Ammon's horn (tissue), 1 donor: Measurements from ENCODE around the gene ERFE.
A peak's percentile ranks its signal among the peaks of the same experiment; 100 is the strongest.

Source experiments
- DNase-seq: peaks from one replicate; pipeline ENCODE4 v3.0.0-alpha.2; 2016; ENCODE audit warnings: low spot score

The ERFE gene

DNA sequence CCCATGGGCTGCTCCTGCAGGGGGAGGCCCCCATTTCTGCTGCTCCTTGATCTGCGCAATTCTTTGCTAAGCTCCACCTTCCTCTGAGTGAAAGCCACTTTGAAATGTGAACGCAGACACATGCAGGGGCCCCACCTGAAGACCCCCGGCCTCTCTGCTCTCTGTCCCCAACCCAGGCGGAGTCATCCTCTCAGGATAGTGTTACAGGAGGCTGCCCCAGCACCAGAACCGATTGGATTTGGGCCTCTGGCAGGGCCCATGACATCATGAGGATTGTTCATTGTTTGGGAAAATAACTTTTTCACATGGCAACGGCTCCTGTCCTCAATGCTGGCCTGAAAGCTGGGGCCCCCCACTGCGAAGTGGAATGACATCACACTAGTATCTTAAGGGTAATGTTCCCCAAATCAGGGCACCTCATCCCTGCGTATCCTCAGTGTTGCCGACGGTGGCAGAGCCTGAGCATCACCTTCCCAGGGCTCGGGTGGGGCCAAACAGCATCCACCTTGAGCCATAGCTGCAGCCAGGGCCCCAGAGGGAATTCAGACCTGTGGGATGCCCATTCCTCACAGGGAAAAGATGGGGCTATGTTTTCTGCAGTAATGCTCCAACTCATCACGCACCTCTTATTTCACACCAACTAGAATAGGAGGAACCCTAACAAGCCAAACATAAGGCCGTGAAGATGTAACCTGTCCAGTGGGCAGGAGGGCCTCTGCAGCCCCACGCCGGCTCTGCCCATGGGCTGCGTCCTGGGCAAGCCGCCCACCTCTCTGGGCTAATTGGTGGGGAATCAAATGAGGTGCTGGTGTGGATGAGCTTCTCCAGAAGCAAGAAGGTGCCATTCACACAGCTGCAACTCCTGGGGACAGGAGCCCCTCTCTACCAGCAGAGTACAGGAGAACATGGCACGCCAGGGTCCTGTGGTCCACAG is 2.7 kb upstream of the ERFE start:
- DNase-seq, result no peak

- DNase-seq, result no peak
These were observed 1.2 kb upstream of the ERFE start for GRCh38 chr2:238157506-238158017.

GRCh38 chr2:238158018-238158508 is 707 bp upstream of the ERFE start:
- DNase-seq, result no peak

GRCh38 chr2:238159071-238159539 is 335 bp downstream of the ERFE start:
- DNase-seq, result no peak

GRCh38 chr2:238159661-238160205 is 963 bp downstream of the ERFE start:
- no peak for DNase-seq

DNA sequence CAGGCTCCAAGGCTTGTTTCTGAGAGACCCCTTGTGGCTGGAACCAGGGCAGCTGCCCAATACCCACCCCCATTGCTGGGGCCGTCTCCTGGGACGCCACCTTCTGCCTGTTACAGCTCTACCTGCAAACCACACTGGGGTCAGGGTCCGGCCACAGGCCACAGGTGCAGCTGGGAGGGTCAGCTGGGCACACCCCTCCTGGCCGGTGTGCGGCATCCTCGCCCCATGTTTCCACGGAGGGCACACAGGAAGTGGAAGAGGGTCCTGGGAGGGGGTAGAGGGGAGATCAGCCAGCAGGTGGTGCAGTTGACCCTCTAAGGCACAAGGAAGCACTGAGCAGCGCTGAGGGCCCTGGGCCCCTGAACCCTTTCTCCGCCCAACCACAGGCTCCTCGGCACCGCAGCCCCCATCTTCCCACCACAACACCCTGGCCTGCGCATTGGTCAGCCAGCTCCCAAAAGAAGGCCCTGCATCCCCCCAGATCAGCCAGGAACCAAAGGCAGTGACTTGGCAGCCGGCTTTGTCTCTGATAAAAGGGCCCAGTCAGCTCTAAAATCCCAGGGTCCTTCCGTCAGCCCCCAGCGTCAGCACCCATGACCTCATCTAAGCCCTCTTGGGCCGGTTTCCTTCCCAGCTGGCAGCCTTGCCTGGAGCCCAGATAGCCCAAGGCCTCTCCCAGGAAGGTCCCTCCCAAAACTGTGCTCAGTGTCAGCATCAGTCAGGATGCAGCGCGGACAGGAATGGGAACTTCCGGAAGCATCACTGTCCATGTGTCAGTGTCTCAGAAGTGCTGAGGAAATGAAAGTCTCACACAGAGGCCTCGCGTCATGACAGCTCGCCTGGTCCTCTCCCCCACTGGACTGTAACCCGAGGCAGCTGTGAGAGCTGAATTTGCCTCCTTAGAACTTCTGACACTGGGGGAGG is 1.7 kb downstream of the ERFE start:
- DNase-seq, result peak; percentile 38

DNA sequence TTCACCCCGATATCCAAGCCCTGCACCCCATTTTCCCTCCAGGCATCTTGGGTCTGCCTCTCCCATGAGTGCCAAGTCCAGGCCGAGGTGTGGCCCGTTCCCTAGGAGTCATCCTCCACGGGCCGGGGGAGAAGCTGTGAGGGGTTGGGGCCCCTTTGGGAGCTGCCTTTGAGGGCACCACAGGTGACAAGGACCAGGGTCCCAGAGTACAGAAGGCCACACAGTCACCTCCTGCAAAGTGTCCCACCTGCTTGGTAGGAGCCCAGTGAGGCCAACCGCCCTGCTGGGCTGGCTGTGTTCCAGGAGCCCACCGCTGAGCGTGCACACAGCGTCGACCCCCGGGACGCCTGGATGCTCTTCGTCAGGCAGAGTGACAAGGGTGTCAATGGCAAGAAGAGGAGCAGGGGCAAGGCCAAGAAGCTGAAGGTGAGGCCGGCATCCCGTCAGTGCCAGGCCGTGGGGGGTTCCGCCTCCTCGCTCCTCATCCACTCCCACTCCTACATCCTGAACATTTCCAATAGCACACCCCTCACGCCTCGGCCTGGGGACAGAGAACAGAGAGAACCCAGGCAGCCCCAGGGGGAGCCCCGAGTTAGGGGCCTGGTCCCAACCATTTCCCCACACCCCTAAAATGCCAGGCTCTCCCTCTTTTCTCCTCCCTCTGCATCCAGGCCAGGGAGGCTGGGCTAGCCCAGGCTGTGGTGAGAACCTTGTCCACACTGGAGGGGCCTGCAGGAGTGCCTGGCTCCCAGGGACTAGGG is 2.7 kb downstream of the ERFE start:
- no peak for DNase-seq

- no peak for DNase-seq
These were observed 3.6 kb downstream of the ERFE start for GRCh38 chr2:238162251-238162845.

- no peak for DNase-seq
These were observed 4.2 kb downstream of the ERFE start for GRCh38 chr2:238162846-238163441.

DNA sequence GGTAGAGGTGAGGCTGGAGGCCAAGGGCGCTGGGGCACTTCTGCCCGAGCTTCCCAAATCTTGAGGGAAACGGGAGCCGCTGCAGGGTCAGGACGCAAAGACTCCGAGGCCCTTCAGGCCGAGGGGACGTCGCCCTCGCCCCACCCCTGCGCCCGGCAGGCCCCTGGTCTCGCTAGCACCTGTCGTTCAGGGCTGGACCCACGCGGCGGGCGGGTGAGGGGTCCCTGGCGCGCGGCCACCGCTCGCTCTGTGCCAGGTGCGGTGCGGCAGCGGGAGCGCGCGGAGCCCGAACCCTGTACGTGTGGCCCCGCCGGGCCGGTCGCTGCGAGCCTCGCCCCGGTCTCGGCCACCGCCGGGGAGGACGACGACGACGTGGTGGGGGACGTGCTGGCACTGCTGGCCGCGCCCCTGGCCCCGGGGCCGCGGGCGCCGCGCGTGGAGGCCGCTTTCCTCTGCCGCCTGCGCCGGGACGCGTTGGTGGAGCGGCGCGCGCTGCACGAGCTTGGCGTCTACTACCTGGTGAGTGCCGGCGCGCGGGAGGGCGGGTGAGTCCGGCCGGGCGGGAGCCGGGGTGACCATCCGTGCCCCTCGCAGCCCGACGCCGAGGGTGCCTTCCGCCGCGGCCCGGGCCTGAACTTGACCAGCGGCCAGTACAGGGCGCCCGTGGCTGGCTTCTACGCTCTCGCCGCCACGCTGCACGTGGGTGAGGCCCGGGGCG is 4.9 kb downstream of the ERFE start:
- DNase-seq, result no peak

- no peak for DNase-seq
These were observed 6.1 kb downstream of the ERFE start for GRCh38 chr2:238164906-238165287.

GRCh38 chr2:238165288-238165921 is 6.6 kb downstream of the ERFE start:
- DNase-seq, result no peak

- no peak for DNase-seq
These were observed 7.9 kb downstream of the ERFE start for GRCh38 chr2:238166391-238167343.

DNA sequence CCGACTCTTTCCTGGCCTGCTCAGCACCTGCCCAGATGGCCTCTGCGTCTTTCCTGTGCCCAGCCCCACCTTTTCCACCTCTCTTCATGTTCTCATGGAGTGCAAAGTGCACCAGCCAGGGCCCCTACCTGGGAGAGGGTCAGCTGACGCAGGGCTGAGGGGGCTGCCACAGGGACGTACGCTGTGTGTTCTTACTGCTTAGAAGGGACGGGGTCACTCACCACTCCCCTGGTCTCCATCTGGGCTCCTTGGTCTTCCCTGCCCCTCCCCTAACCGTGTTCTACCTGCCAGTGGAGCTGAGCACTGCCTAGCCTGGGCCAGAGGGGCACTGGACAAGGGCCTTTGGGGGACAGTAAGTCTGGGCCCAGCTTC is 8.6 kb downstream of the ERFE start:
- no peak for DNase-seq

DNA sequence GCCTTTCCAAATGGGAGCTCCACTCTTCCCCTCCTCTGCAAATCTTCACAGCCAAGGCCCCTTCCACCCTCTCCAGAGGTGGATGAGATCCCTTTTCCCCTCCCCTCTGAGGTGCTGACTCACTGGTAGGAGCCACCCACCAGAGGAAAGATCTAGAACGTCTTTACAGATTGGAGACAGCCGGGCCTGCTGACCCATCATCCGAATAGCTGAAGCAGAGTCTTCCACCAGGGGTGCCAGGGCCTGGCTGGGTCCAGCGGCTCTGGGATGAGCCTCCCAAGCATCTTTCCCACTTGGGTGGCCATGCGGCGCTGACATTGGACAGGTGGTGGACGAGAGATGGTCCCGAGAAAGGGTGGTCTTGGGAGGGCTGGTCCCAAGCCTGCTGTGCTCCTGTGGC is 9.0 kb downstream of the ERFE start:
- DNase-seq, result no peak

DNA sequence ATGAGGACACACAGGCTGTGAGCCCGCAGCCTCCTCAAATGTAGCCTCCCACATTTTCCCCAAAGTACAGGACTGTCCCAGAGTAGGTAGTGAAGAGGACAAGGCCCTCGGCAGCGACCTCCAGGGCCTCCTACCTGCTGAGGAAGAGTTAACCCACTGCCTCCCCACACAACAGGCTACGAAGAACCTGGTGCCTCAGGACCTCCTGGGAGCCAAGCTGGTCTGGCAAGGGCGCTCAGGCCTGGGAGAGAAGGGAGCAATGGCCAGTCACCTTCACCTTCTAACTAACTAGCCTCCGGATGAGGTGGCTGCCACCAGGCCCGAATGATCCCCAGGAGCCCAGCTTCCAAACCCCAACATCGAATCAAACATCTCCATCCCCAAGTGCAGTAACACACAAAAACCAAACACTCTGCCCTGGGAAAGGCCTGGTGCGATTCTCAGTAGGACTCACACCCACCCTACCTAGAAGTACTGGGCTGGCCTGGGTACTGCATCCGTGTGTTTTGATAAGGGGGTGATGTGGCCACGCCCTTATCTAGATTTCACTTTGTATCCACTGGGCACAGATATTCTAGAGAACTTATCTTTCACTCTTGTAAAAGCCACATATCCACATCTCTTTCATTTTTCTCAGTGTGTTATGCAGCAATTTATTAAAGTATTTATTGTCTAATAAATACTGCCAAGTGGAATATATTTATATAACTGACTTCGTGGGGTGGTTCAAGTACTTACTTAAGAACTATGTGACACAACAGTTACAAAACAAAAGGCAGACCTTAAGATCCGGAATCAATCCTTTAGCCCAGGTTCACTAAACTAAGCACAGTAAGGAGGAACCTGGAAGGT is 9.7 kb downstream of the ERFE start:
- no peak for DNase-seq

- no peak for DNase-seq
These were observed 10.4 kb downstream of the ERFE start for GRCh38 chr2:238169048-238169707.
